Mesenchymal stem cell (in vitro differentiated cells and primary cell): ENCODE results near the gene SPNS3.

Experiments
- DNase-seq: peaks from one replicate; pipeline ENCODE4 v3.0.0-alpha.2; 2013
- H2AFZ ChIP-seq: one replicate; pipeline ENCODE4 v1.6.1; 2013; ENCODE audit warnings: low read depth, mild to moderate bottlenecking, control low read depth, inconsistent platforms, low read length, moderate library complexity
- H2AK5ac ChIP-seq: 2 replicates; pipeline ENCODE4 v1.6.1; 2013; ENCODE audit warnings: low read length, moderate library complexity, mild to moderate bottlenecking, inconsistent platforms; ENCODE audit not compliant: severe bottlenecking
- H2BK120ac ChIP-seq: one replicate; pipeline ENCODE4 v1.6.1; 2013; ENCODE audit warnings: low read depth, mild to moderate bottlenecking, inconsistent platforms, low read length, moderate library complexity
- H2BK12ac ChIP-seq, 2 experiments: one replicate each; pipeline ENCODE4 v1.6.1; 2013; ENCODE audit warnings: inconsistent platforms in 2 of 2, low read length in 2 of 2, mild to moderate bottlenecking in 2 of 2, moderate library complexity in 2 of 2, control low read depth in 1 of 2
- H2BK15ac ChIP-seq: one replicate; pipeline ENCODE4 v1.6.1; 2013; ENCODE audit warnings: mild to moderate bottlenecking, low read depth, inconsistent platforms; ENCODE audit not compliant: poor library complexity, severe bottlenecking
- H2BK5ac ChIP-seq: 2 replicates; pipeline ENCODE4 v1.6.1; 2013; ENCODE audit warnings: low read depth, mild to moderate bottlenecking, low read length, control low read depth, inconsistent platforms; ENCODE audit not compliant: poor library complexity, severe bottlenecking
- H3K14ac ChIP-seq, 2 experiments: one replicate each; pipeline ENCODE4 v1.6.1; 2013; ENCODE audit warnings: inconsistent platforms in 2 of 2, low read length in 2 of 2, control low read depth in 1 of 2, mild to moderate bottlenecking in 1 of 2, moderate library complexity in 1 of 2
- H3K18ac ChIP-seq, 2 experiments: one replicate each; pipeline ENCODE4 v1.6.1; 2013; ENCODE audit warnings: inconsistent platforms in 2 of 2, low read length in 2 of 2, control low read depth in 1 of 2, low read depth in 1 of 2, mild to moderate bottlenecking in 1 of 2
- H3K23ac ChIP-seq, 2 experiments: one replicate each; pipeline ENCODE4 v1.6.1; 2013; ENCODE audit warnings: inconsistent platforms in 2 of 2, low read length in 2 of 2, mild to moderate bottlenecking in 2 of 2, moderate library complexity in 2 of 2, control low read depth in 1 of 2
- H3K27ac ChIP-seq: 2 replicates; pipeline ENCODE4 v1.5.1; 2013; ENCODE audit warnings: mild to moderate bottlenecking, moderate library complexity, low read length, control low read depth, inconsistent platforms; ENCODE audit not compliant: poor library complexity, severe bottlenecking
- H3K27me3 ChIP-seq, 2 experiments: 2 replicates each; pipeline versions ENCODE4 v1.6.1 to v1.7.0; 2013; ENCODE audit warnings: low read length in 2 of 2, mild to moderate bottlenecking in 2 of 2, moderate library complexity in 2 of 2, control low read depth in 1 of 2, inconsistent platforms in 1 of 2; ENCODE audit not compliant: control insufficient read depth in 1 of 2, insufficient read depth in 1 of 2
- H3K36me3 ChIP-seq, 2 experiments: 2 replicates each; pipeline versions ENCODE4 v1.6.1 to v1.7.0; 2013; ENCODE audit warnings: low read length in 2 of 2, control low read depth in 1 of 2, inconsistent platforms in 1 of 2, low read depth in 1 of 2, mild to moderate bottlenecking in 1 of 2; ENCODE audit not compliant: insufficient read depth in 2 of 2, control insufficient read depth in 1 of 2
- H3K4ac ChIP-seq, 2 experiments: one replicate each; pipeline ENCODE4 v1.6.1; 2013; ENCODE audit warnings: inconsistent platforms in 2 of 2, low read length in 2 of 2, mild to moderate bottlenecking in 2 of 2, moderate library complexity in 2 of 2, control low read depth in 1 of 2, low read depth in 1 of 2
- H3K4me1 ChIP-seq: 2 replicates; pipeline ENCODE4 v1.6.1; 2013; ENCODE audit warnings: low read depth, low read length, control low read depth; ENCODE audit not compliant: control insufficient read depth, insufficient read depth
- H3K4me2 ChIP-seq: 2 replicates; pipeline ENCODE4 v1.6.1; 2013; ENCODE audit warnings: low read length, mild to moderate bottlenecking, inconsistent platforms; ENCODE audit not compliant: poor library complexity, severe bottlenecking
- H3K4me3 ChIP-seq, 2 experiments: 2 replicates each; pipeline versions ENCODE4 v1.5.1 to v1.7.0; 2013; ENCODE audit warnings: low read length in 2 of 2, mild to moderate bottlenecking in 2 of 2, control low read depth in 1 of 2, low read depth in 1 of 2; ENCODE audit not compliant: insufficient read depth in 1 of 2
- H3K79me1 ChIP-seq: replicated peaks from 2 replicates; pipeline ENCODE4 v1.6.1; 2013; ENCODE audit warnings: mild to moderate bottlenecking, control low read depth, low read length, inconsistent platforms; ENCODE audit not compliant: poor library complexity, severe bottlenecking
- H3K9ac ChIP-seq: 2 replicates; pipeline ENCODE4 v1.7.0; 2013; ENCODE audit warnings: mild to moderate bottlenecking, low read length, moderate library complexity
- H3K9me3 ChIP-seq: 2 replicates; pipeline ENCODE4 v1.7.0; 2013; ENCODE audit warnings: mild to moderate bottlenecking, low read length; ENCODE audit not compliant: control insufficient read depth
- H4K8ac ChIP-seq: one replicate; pipeline ENCODE4 v1.6.1; 2013; ENCODE audit warnings: inconsistent platforms, mild to moderate bottlenecking, low read length, moderate library complexity
- H4K91ac ChIP-seq: one replicate; pipeline ENCODE4 v1.6.1; 2013; ENCODE audit warnings: mild to moderate bottlenecking, low read length, inconsistent platforms
- WGBS: methylation state at CpG from one replicate; pipeline ENCODE4 v1.1.7; 2013; ENCODE audit warnings: mixed read lengths; 5-methylcytosine and 5-hydroxymethylcytosine counted together

The SPNS3 gene

DNA sequence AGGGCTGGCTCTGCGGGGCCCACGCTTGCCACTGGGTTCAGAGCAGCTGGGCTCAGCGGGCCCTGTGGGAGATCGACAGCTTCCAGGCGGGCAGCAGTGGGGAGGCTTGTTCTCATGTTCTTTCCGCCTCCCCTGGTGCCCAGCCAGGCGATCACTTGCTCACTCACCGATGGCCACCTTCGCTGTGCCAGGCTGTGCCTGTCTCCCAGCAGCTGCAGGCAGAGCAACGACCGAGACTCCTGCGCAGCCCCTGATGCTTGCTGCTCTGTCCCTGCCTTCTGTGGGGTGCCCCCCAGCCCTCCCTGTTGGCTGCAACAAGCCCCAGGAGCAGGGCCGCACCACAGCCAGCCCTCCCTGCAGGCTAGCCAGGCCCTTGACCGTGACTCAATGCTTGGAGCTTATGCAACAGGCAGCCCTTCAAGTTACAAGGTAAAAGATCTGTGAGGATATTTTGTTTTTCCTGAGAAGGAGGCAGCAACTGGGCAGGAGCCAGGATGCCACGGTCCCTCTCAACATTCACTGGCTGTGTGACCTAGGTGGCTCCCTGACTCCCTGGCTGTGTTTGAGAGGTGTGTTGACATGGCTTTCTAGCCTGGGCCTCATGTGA, 55.4 kb downstream of the SPNS3 start:
- H2BK120ac ChIP-seq, result no peak overlapping the region
- H3K18ac ChIP-seq, result no peak overlapping the region
- no peaks in the 10 kb centered on the region for H3K9me3 ChIP-seq
- no peak overlapping the region for H2BK15ac ChIP-seq
- H2AK5ac ChIP-seq, result peak overlapping the region; percentile 60
- no peak overlapping the region for H3K4ac ChIP-seq
- H3K4me1 ChIP-seq, result peaks cover 18% of the 10 kb centered on the region
- H3K36me3 ChIP-seq, result no peaks in the 10 kb centered on the region
- no peak overlapping the region for H2BK12ac ChIP-seq
- peaks cover 4 to 38% of the 10 kb centered on the region in 2 experiments for H3K27me3 ChIP-seq
- H4K8ac ChIP-seq, result no peak overlapping the region
- H3K79me1 ChIP-seq, result no peaks in the 10 kb centered on the region
- DNase-seq, result no peak
- no peak overlapping the region for H3K9ac ChIP-seq
- no peak overlapping the region for H2AFZ ChIP-seq
- H2BK5ac ChIP-seq, result no peak overlapping the region
- peak overlapping the region; percentile 69 for H3K27ac ChIP-seq
- H3K4me3 ChIP-seq, result peak overlapping the region in 1 of 2 experiments; percentile 15
- 91% methylated on average over 15 of the region's 15 CpGs for WGBS
- H3K14ac ChIP-seq, result no peak overlapping the region
- H3K23ac ChIP-seq, result no peak overlapping the region
- no peak overlapping the region for H4K91ac ChIP-seq
- H3K4me2 ChIP-seq, result no peak overlapping the region

DNA sequence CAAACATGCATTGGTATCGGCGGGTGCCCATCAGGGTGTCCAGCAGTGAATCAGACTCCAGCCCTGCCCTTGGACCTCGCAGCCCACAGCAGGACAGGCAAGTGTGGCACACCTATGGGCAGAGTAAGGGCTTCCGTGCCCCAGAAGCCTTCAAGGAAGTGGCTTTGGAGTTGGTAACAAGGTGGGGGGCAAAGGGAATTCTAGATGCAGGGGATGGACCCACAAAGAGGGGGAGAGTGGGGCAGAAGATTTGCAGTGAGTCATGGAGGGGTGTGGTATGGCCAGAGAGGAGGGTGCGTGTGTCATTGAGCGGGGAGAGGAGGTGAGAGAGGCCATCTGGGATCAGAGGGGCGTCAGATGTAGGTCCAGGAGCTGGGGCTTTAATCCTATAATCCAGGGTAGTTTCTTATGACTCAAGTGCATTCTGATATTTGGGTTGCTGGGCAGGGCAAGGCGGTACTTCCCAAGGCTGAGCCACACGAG, 56.4 kb downstream of the SPNS3 start:
- Histone ChIP-seq H3K4me1 (peaks cover 18% of the 10 kb centered on the region), H3K4ac (no peak overlapping the region), H3K4me3 (no peak overlapping the region), H2BK12ac (no peak overlapping the region), H4K8ac (no peak overlapping the region), H3K27ac (no peak overlapping the region), H3K18ac (no peak overlapping the region), H3K23ac (no peak overlapping the region), H2AK5ac (no peak overlapping the region), H3K4me2 (no peak overlapping the region), H3K9me3 (no peaks in the 10 kb centered on the region), H3K14ac (no peak overlapping the region), H3K27me3 (peaks cover 4 to 38% of the 10 kb centered on the region in 2 experiments), H2BK5ac (no peak overlapping the region), H2BK15ac (no peak overlapping the region), H2BK120ac (no peak overlapping the region), H3K79me1 (no peaks in the 10 kb centered on the region), H3K36me3 (no peaks in the 10 kb centered on the region), H2AFZ (no peak overlapping the region), H3K9ac (no peak overlapping the region), H4K91ac (no peak overlapping the region)
- no peak for DNase-seq
- 66% methylated on average over 9 of the region's 9 CpGs for WGBS

DNA sequence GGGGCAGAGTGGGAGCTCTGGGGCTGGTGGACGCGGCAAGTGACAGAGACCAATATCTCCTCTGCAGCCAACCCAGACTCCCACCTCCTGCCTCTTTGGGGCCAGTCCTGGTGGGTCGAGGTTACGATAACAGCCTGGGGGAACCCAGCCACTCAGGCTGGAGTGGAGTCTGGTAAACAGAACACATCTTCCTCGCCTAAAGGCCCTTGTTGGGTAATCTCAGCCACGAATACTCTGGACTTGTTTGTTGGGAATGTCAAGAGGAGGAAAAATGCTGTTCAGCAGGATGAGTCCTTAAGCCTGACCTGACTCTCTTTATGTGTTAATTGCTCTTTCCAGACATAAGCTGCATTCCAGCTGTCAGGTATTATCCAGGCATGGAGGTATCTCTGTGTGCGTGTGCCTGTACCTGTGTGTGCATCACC, 56.9 kb downstream of the SPNS3 start:
- no peak overlapping the region for H4K91ac ChIP-seq
- H3K27me3 ChIP-seq, result peaks cover 4 to 38% of the 10 kb centered on the region in 2 experiments
- no peak overlapping the region for H3K23ac ChIP-seq
- H3K79me1 ChIP-seq, result no peaks in the 10 kb centered on the region
- no peak overlapping the region for H3K14ac ChIP-seq
- H3K9me3 ChIP-seq, result no peaks in the 10 kb centered on the region
- H2AFZ ChIP-seq, result no peak overlapping the region
- no peak overlapping the region for H3K4me3 ChIP-seq
- DNase-seq, result peak; percentile 14
- no peaks in the 10 kb centered on the region for H3K36me3 ChIP-seq
- no peak overlapping the region for H3K27ac ChIP-seq
- no peak overlapping the region for H4K8ac ChIP-seq
- H2BK120ac ChIP-seq, result no peak overlapping the region
- whole genome bisulfite sequencing, result 78% methylated on average over 5 of the region's 7 CpGs
- H3K4me1 ChIP-seq, result peaks cover 18% of the 10 kb centered on the region
- H2BK12ac ChIP-seq, result no peak overlapping the region
- H2BK15ac ChIP-seq, result no peak overlapping the region
- H2BK5ac ChIP-seq, result no peak overlapping the region
- H3K9ac ChIP-seq, result no peak overlapping the region
- no peak overlapping the region for H2AK5ac ChIP-seq
- H3K18ac ChIP-seq, result no peak overlapping the region
- no peak overlapping the region for H3K4ac ChIP-seq
- H3K4me2 ChIP-seq, result no peak overlapping the region

DNA sequence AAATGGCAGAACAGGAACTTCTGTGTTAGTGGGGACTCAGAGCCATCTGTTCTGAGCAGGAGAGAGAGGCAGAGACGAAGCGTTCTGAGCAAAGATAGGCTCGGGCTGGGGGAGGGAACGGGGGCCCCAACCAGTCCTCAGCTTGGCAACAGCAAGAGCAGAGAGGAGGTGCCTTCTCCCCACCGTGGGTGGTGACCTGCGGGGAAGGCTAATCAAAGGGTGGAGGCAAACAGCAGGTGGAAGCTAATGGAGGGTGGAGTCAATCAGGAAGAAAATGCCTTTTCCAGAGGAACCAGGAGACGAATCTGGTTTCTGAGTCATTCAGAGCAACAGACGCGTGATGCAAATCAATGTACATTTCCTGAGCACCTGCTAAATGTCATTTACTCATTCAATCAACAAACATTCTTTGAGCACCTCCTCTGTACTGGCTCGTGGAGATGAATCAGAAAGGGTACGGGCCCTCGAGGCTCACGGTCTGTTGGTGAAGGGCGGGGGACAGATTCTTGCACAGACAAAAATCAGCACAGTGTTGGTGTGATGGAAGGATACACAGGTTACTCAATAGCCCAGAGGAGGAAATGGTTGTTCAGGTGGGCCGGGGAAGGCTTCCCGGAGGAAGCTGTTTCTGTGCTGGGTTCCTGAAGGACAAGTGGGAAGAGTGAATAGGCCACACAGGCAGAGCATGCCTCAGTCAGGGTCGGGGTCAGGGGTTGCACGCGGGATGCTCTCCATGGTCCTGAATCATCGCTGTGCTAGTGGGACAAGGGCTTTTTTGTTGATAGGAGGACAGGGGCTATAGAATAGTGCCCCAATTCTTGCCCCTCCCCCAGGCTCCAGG, 59.2 kb downstream of the SPNS3 start:
- Histone ChIP-seq H3K4me2 (no peak overlapping the region), H2BK5ac (no peak overlapping the region), H3K36me3 (no peaks in the 10 kb centered on the region), H3K4me3 (no peak overlapping the region), H3K9me3 (no peaks in the 10 kb centered on the region), H3K14ac (no peak overlapping the region), H3K4me1 (peaks cover 32% of the 10 kb centered on the region), H4K8ac (no peak overlapping the region), H3K9ac (no peak overlapping the region), H4K91ac (no peak overlapping the region), H2BK12ac (no peak overlapping the region), H3K27me3 (peaks cover 4 to 44% of the 10 kb centered on the region in 2 experiments), H3K79me1 (no peaks in the 10 kb centered on the region), H3K18ac (no peak overlapping the region), H2AK5ac (no peak overlapping the region), H3K4ac (no peak overlapping the region), H2AFZ (no peak overlapping the region), H3K23ac (no peak overlapping the region), H2BK120ac (no peak overlapping the region), H2BK15ac (no peak overlapping the region), H3K27ac (no peak overlapping the region)
- WGBS, result 53% methylated on average over 20 of the region's 20 CpGs
- peak; percentile 38 for DNase-seq
